Measurements from ENCODE around the gene PDPR. TPM values are rescaled to one million over a fixed set of nuclear protein-coding genes. Genes with fewer than 3 reads are reported as not detected.

Gene PDPR
- total RNA-seq, 1 experiment from 2014 or later = 26.9 TPM

GRCh38 chr16:70151391-70151790 lies 37.3 kb downstream of the PDPR start:
- peaks cover 9% of the 10 kb centered on the region for H3K36me3 ChIP-seq (ENCODE audit: control insufficient read depth, insufficient read depth, low read length)
- no peaks in the 10 kb centered on the region for H3K9me3 ChIP-seq (ENCODE audit: control insufficient read depth, insufficient read depth, low read depth, low read length)
- no peaks in the 10 kb centered on the region for H3K27me3 ChIP-seq (ENCODE audit: control insufficient read depth, insufficient read depth, low read length)
- H3K4me1 ChIP-seq (ENCODE audit: control insufficient read depth, insufficient read depth, low read length) = no peaks in the 10 kb centered on the region
- TF ChIP-seq SIN3A (IDR thresholded peaks at IDR 0.05; ENCODE audit: borderline replicate concordance, insufficient read depth, low read depth, low read length) (no peak), POLR2AphosphoS5 (IDR thresholded peaks at IDR 0.05; ENCODE audit: low read depth, low read length) (no peak), REST (IDR thresholded peaks at IDR 0.05; ENCODE audit: insufficient read depth in 1 of 2, low read depth in 2 of 2, low read length in 1 of 2) (no peak), TCF7L2 (IDR thresholded peaks at IDR 0.05; ENCODE audit: low read depth, low read length) (no peak), CTCF (IDR thresholded peaks at IDR 0.05) (no peak)
- H3K4me3 ChIP-seq (ENCODE audit: low read depth in 2 of 2, low read length in 2 of 2) = no peak overlapping the region
- CTCF ChIA-PET = no interaction called here
- no TSS peak for BruUV-seq (replicated peaks)
- in situ Hi-C loops (cut with HindIII; ENCODE audit: low pct_unique_long_range_greater_than_20kb, low sequenced_read_pairs) (no loop called here), intact Hi-C loops (cut with micrococcal nuclease; ENCODE audit: unreplicated experiment) (no loop called here)
- no peak overlapping the region for H3K27ac ChIP-seq (ENCODE audit: low read length)
- POLR2A ChIA-PET = no interaction called here
- ATAC-seq = no peak
- DNase-seq (ENCODE audit: low read depth, low spot score) = no peak

GRCh38 chr16:70151941-70152509 lies 37.9 kb downstream of the PDPR start:
- Histone ChIP-seq H3K4me1 (ENCODE audit: control insufficient read depth, insufficient read depth, low read length) (no peaks in the 10 kb centered on the region), H3K27ac (ENCODE audit: low read length) (no peak overlapping the region), H3K36me3 (ENCODE audit: control insufficient read depth, insufficient read depth, low read length) (peaks cover 15% of the 10 kb centered on the region), H3K4me3 (ENCODE audit: low read depth in 2 of 2, low read length in 2 of 2) (no peak overlapping the region), H3K9me3 (ENCODE audit: control insufficient read depth, insufficient read depth, low read depth, low read length) (no peaks in the 10 kb centered on the region), H3K27me3 (ENCODE audit: control insufficient read depth, insufficient read depth, low read length) (no peaks in the 10 kb centered on the region)
- in situ Hi-C loops (cut with HindIII; ENCODE audit: low pct_unique_long_range_greater_than_20kb, low sequenced_read_pairs) (no loop called here), intact Hi-C loops (cut with micrococcal nuclease; ENCODE audit: unreplicated experiment) (no loop called here)
- POLR2A ChIA-PET = interaction anchor here (0.9 kb wide), 1 partner anchor 93 kb away, joined by 4 read pairs; no protein-coding TSS in a partner anchor
- no peak for ATAC-seq
- no TSS peak for BruUV-seq (replicated peaks)
- CTCF ChIA-PET = no interaction called here
- TF ChIP-seq POLR2AphosphoS5 (IDR thresholded peaks at IDR 0.05; ENCODE audit: low read depth, low read length) (no peak), CTCF (IDR thresholded peaks at IDR 0.05) (no peak), TCF7L2 (IDR thresholded peaks at IDR 0.05; ENCODE audit: low read depth, low read length) (no peak)
- no peak for DNase-seq (ENCODE audit: low read depth, low spot score)
